GM18909 (cell line): ENCODE measurements around the gene KIF2C.
"Not testable (repeated sequence)": the region's sequence is repeated elsewhere in the genome, so short reads cannot be mapped to it uniquely, and the experiment has no call there.

Source experiments
- ATAC-seq: cut with Tn5 transposase; IDR thresholded peaks from one replicate; pipeline ENCODE4 v1.9.1; 2021; ENCODE audit warnings: mild to moderate bottlenecking; ENCODE audit not compliant: unreplicated experiment, poor library complexity

Gene KIF2C

DNA sequence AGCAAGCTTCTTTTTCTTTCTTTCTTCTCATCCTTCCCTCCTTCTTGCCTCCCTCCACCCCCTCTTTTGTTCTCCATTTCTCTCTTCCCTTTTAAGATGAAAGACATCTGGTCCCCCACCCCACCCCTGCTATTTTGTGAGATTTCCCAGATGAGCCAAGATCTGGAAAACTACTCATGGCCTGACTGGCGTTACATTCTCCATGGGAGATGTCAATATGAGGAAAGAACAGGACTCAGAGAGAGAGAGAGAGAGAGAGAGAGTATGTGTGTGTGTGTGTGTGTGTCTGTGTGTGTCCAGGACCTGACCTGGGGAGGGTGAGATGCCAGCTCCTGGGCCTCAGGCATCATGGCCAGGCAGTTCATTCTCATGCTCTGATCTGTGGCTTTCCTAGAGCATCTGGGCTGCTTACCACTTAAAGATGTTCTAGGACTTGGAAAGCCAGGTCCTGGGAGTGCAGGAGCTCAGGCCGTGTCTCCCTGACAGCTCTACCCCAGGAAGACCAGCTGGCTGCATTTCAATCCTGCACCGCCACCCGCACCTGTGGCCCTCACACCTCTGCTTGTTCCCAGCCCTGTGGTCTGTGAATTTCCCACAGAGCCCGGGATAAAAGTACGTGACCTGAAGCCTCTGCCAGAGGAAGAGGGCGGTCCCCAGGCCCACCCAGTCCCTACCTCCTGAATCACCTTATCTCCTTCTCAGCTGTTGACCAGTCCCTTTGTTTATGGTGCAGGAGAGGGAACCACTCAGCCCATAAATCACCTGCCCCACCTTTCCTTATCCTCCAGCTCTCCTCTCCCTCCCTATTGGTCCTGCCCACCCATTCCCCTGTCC is 51.5 kb downstream of the KIF2C start:
- ATAC-seq, result no peak

DNA sequence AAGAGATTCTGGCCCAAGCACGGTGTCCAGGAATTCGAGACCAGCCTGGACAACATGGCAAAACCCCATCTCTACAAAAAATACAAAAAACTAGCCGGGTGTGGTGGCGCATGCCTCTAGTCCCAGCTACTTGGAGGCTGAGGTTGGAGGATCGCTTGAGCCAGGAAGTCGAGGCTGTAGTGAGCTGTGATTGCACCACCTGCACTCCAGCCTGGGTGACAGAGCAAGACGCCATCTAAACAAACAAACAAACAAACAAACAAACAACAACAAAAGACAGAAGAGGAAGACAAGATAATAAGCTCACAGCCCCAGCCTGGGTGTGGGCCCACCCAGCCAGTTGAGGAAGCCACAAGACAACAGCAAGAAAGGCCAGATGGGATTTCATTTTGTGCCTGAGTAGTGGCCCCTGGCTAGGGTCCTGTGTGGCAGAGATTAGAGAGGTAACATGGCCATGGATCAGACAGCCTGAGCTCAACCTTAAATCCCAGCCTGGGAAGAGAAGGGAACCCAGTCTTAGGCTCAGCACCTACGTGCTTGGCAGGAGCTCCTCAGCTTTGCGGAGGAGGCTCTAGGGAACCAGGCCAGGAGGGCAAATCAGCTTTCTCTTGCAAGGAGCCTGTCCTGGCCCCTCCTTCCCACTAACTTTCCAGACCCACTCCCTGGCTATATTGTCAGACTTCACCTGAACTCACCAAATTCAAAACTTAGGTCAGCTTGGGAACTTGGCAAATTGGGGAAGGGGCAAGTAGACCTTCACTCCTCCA is 53.3 kb downstream of the KIF2C start:
- no peak for ATAC-seq

- not testable (repeated sequence) for ATAC-seq
These were observed 58.2 kb downstream of the KIF2C start for GRCh38 chr1:44797886-44798285.

DNA sequence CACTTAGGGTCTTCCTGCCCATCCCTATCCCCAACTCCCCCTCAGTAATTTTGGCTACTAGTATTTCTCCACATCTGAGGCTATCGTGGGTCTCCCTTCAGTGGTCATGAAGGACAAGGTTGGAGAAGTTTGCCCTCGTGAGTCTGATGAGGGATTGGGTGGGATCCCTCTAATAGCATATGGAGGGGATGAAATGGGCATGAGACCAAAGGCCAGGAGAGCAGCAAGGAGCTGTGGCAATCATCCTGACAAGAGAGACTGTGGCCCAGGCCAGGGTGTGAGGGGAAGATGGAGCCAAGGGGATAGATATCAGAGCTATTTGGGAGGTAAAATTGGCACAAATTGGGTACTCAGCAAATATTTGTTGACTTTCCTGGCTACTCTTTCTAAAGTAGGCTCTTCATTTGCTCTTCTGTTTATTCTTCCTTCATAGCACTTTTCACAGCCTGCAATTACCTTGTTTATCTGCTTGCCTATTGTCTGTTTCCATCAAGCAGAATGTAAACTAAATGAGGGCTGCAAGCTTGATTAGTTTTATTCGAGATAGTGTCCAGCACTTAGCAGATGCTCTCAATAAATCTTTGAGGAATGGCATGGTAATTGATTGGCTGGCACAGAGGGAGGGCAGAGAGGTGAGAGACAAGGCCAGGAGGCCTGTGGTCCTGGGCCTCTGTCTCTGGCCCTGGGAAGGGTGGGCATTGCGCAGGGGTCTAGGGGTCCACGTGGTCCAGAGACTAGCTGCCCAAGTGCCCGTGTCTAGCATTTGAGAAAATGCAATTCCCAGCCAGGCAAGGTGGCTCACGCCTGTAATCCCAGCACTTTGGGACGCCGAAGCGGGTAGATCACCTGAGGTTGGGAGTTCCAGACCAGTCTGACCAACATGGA is 59.1 kb downstream of the KIF2C start:
- ATAC-seq, result no peak

DNA sequence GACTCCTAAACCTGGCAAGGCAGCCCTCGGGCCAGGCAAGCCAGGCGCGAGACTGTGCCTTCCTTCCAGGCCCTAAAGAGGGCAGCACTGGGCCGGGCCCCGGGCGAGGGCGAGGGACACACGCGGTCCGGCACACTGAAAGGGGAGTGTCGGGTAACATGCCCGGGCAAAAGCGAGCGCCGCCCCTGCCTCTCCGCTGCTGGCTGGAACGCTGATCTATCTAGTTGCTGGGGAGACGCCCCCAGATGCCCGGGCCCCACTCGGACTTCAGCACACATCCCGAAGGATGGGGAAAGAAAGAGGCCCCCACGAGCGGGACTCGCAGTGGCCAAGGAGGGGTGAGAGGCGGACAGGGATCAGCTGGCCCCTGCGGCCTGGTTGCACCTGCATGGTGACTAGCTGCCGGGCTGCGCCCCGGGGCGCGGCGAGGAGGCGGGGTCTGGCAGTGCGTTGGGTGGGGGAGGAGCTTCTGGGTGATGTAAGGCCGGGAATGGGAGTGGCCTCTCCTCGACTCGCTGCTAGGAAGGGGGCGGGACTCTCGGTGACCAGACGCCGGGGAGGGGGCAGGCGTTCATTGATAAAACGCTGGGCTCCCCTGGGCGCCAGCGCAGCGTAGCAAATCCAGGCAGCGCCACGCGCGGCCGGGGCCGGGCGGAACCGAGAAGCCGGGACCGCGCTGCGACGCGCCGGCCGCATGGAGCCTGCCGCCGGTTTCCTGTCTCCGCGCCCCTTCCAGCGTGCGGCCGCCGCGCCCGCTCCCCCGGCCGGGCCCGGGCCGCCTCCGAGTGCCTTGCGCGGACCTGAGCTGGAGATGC is 60.3 kb downstream of the KIF2C start, which contains the start of gene PLK3:
Gene PLK3 (plus strand): TSS at position 608 of the 815 bp plus-strand sequence. CDS start 87 bp downstream, at position 695.
- peak; percentile 84 for ATAC-seq

- ATAC-seq, result no peak
These were observed 62.1 kb downstream of the KIF2C start for GRCh38 chr1:44801491-44802305.

GRCh38 chr1:44802306-44803061 is 62.8 kb downstream of the KIF2C start:
- ATAC-seq, result no peak

GRCh38 chr1:44803062-44803311 is 63.4 kb downstream of the KIF2C start:
- ATAC-seq, result no peak

- ATAC-seq, result no peak
These were observed 63.9 kb downstream of the KIF2C start for GRCh38 chr1:44803312-44804095.

GRCh38 chr1:44805311-44806024 is 65.8 kb downstream of the KIF2C start:
- ATAC-seq, result no peak

- no peak for ATAC-seq
These were observed 66.5 kb downstream of the KIF2C start for GRCh38 chr1:44806025-44806703.

DNA sequence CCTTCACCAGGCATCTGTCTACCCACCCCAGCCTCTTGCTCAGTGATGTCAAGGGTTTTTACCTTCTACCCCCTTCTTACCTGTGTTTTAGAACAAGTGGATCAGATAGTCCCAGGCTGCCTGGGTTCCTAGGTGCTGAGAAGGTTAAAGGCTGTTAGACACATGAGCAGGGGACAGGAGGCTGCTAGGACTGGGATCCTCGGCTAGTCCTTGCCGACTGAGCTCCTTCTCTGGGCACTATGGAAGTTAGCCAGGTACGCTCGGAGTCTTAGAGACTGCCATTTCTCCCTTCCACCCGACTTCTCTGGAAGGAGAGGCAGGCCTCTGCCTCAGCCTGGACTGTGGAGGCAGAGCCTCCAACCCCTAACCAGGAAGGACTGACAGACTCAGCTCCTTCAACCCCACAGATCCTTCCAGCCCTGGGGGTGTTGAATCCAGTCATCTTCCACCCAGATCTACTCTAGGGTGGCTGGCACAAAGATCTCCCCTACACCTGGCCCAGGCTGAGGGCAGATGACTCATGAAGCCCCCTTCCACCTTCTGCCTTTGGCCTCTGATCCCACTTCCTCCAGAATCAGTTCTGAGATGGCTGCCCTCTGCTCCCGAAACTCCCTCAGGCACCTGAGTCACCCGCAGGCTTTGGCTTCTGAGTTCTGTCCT is 67.2 kb downstream of the KIF2C start, which contains the start of gene DYNLT4:
Gene DYNLT4 (minus strand): TSS at position 648 of the 660 bp plus-strand sequence. CDS start 683 bp downstream, outside the sequence.
- no peak for ATAC-seq

- ATAC-seq, result peak; percentile 40
These were observed 67.9 kb downstream of the KIF2C start for GRCh38 chr1:44807364-44808062.

DNA sequence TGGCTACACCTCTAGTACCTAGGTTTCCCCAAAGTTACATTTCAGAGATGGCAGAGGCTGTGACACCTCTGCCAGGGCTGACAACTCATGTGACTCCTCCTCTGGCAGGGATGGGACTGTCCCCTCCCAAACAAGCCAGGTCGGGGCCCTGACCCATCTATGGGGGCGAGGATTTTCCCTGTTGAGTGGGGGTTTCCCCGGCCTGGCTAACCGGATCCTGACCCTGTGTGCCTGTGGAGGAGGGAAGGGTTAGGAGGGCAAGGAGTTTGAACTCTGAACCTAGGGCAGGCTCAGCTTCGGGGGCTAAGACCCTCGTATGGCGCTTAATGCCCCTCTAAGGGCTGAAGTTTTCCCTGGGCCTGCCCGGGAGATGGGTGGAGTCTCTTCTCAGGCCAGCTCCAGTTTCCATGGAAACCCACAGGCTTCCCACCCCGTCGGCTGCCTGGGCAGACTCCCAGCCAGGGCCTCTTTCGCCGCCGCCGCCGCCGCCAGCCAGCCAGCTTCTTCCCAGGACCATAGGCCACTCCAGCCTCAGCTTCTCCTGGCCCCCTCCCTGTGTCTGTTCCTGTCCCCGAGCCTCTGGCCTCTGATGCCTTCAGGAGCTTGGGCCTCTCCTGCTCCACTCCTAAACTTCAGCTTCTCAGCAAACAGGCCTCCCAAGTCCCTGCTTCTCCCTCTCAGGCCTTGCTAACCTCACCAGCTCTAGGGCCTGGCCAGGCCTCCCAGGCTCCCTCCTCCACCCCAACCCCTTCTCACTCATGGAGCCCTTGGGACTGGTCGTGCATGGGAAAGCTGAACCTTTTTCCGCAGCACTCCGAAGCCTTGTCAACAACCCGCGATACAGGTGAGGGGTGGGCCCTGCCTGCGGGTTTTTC is 68.7 kb downstream of the KIF2C start, which contains the start of gene BTBD19:
Gene BTBD19 (plus strand): TSS at position 461 of the 875 bp plus-strand sequence. CDS start 298 bp downstream, at position 759.
- peak; percentile 34 for ATAC-seq
